NCI-H82 treated with DMSO at 0.1 percent for 48 hours (cell line): Measurements from ENCODE around the gene RNF13.
"Not testable (repeated sequence)": the region's sequence is repeated elsewhere in the genome, so short reads cannot be mapped to it uniquely, and the experiment has no call there.

Experiments used
- DNase-seq: peaks from one replicate; lab custom pipeline; 2025; ENCODE audit not compliant: unreplicated experiment; lab: John Stamatoyannopoulos, UW

Gene RNF13

DNA sequence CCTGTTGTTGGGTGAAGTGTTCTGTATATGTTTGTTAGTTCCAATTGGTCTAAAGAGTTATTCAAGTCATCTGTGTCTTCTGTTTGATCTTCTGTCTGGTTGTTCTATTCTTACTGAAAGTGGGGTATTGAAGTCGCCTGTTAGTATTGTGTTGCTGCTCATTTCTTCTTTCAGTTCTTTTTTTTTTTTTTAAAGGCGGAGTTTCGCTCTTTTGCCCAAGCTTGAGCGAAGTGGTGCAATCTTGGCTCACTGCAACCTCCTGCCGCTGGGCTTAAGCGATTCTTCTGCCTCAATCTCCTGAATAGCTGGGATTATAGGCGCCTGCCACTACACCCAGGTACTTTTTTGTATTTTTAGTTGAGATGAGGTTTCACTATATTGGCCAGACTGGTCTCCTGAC lies 134.2 kb downstream of the RNF13 start:
- DNase-seq = no peak

DNA sequence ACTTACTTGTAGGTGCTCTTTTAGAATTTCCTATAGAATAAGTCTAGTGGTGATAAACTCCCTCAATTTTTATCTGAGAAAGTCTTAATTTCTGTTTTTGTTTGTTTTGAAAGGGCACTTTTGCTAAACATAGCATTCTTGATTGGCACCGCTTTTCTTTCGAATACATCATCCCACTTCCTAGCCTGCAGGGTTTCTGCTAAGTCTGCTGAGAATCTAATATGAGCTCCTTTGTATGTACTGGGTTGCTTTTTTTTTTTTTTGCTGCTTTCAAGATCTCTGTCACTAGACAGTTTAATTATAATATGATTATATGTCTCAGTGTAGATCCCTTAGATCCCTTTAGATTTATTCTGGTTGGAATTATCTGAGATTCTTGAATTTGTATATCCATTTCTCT lies 136.2 kb downstream of the RNF13 start:
- DNase-seq = no peak

DNA sequence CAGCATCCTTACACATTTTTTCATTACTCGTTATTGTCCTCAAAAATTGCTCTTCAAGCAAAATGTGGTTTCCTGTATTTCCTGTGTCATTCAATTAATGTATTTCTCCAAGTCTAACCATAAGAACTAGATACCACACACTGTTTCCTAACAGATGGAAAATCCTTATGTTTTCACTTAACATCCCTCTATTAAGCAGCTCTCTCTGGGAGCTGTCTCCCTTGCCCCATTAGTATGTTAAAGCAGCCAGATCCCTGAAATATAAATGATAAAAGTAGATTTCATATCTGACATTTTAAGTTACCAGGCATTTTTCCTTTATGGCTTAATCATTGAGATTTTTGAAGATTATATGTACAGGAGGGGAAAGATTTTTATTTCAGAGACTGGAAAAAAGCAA lies 141.8 kb downstream of the RNF13 start:
- DNase-seq = no peak

DNA sequence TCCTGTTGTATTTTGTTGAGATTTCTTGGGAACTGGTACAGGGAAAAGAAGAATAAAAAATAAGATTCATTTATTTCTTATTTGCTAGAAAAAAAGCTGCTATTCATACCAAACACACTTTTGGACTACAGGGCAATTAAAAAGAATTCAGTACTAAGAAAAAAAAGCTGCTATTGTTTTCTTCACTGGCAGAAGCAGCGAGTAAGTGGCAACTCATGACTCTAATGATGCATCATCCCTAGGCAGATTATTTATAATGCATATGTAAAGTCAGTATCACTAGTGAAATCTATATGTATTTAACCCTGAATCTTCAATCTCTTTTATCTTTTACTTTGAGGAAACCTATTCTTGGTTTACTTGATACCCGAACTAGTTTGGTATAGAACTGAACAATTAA lies 142.4 kb downstream of the RNF13 start:
- no peak for DNase-seq

DNA sequence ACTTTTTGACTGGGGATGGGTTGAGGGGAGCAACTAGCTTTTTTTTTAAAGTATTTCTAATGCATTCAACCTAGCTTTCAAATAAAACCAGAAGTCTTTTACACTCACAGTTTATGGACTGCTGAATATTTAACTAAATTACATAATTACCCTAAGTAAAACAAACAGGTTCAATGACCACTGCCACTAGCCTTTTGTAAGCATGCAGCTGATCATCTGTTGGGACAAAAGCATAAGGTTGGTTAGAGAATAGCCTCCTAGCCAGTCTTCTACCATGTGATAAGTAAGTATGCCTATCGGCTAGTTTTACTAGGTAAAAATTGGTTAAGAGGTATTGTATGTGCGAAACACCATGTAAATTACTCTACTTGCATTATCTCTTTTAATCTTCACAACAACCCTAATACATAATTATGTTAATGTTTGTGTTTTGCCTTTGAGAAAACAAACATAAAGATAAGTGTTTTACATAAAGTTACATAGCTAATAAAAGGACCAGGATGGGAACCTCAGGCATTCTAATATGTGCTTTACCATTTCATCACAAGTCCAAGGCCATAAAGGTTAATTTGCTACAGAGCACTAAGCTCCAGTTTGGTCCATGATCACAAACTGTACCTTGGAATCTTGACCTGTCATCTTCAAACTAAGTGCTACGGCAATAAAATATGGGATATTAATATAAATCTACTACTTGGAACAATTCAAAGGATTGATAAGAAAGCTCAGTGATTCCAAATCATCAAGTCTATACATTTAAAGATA lies 144.5 kb downstream of the RNF13 start:
- no peak for DNase-seq

DNA sequence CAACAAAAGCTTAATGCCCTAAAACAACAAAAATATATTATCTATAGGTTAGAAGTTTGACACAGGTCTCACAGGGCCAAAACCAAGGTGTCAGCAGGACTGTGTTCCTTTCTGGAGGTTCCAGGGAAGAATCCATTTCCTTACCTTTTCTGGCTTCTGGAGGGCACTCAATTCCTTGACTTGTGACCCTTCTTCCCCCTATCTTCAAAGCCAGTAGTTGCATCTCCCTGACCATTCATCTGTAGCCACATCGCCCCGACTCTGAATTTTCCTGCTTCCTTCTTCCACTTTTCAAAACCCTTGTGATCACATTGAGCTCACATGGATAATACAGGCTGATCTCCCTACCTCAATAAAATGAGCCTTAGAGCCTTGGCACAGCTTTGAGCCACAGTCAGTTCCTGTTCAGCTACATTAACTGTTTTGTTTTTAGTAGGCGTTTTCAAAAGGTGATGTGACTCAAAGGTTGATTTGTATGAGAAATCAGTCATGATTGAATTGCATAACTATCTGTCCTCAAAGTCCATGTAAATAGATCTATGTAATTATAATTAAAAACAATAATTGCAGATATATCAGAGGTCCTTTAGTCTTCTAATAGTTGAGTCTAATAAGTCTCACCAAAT lies 145.3 kb downstream of the RNF13 start:
- DNase-seq = no peak

DNA sequence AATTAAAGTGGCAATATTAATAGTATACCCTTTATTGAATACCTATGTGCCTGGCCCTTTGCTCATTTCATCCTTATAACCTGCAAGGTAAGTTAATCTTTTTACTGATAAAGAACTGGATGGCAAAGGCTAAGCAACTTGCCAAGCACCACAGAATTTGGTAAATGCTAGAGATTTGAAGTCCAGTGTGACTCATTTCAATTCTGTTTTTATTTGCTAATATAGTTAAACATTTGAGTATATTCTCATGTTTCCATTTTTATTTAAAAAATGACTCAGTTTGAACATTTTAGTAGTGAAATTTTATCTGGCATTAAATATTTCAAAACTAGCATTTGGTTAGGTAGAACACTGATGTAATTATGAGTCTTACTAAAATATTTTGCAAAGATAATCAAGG lies 146.4 kb downstream of the RNF13 start:
- DNase-seq = no peak

DNA sequence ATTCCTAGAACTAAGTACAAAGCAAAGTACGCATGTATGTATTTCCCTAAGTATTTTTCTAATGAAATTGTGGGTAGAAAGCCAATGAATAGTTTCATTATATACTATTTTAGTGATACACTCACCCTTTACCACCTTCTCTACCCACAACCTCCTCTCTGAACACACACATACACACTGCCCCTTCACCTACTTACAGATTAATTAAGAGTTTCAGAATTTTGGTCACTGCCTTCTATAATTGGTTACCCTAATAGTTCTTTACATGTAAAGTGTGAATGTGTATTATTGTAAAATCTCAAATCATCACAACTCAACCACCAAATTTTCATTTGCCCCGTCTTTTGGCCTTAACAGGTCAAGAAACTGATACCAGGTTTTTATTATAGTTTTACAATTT lies 150.5 kb downstream of the RNF13 start:
- DNase-seq = no peak

DNA sequence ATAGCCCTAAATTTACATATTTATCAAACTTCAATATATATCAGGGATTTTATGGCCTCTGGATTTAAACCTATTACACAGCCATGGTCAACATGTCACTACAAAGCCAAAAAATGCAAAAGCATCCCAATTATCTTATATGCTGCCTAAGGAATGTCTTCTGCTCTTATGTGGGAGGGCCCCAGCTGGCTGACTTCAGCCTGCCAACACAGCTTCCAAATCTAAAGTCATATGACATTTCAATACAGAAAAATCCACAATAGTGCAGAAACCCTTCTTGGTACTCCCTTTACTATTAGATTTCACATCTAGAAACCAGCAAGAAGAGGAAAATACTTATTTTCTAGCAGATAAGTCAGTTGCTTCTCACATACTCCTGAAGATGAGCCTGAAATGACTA lies 151.3 kb downstream of the RNF13 start:
- no peak for DNase-seq

DNA sequence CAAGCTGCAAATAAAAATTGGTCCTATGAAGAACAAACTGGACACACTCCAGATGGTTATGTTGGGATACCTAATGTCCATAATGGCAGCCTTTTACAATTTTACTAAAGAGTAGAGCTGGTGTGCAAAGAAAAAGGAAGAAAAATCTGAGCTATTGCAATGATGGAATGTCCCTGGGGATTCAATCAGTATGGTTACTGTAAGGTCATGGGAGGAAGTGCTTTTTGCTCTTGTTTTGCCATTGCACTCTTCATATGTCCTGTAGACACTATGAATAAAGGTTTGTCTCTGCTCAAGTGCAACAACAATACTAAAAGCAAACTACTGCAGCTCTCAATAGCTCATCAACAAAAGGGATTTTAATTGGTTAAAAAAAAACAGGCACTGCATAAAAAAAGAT lies 152.3 kb downstream of the RNF13 start:
- DNase-seq = no peak

DNA sequence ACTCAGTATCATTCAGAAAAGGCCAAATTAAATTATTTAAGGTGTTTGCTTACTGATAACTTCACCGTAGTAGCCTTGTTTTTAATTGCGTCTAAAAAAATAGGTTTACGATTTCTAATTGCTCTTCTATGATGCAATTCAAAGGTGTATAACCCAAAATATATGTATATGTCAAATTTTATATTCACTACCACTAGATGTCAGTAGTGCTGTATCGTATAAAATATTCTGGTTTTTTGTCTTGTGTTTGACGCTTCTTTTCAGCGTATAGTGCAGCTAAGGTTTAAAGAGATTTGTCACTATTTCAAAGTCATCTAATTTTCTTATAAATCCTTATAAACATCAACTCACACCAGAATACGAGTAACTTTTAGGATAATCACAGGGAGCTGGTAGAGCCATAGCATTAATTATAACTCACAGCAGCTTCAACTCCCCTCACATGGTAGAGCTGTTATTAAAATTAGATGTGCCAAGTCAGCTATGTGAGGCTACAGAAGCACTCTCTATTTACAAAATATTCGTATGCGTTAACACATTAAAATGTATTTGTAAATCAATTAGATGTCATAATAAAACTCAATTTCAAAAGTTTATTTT lies 154.2 kb downstream of the RNF13 start:
- no peak for DNase-seq

DNA sequence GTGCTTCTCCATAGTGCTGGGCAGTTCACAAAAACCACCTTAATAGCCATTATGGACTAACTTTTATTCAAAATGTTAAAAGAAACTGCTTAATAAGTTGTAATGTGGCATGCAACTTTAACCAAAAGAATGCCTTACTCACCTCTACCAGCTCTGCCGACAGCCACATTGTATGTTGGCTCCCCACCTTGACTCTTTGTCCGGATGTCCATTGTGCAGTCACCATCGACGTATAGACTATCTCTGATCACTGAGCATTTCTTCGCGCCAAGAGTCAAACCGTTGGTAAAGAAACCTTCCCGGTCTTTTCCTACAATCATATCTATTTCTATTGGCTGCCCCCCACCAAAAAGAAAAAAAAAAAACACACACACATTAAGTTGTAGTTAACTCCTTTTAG lies 155.2 kb downstream of the RNF13 start:
- DNase-seq = no peak

DNA sequence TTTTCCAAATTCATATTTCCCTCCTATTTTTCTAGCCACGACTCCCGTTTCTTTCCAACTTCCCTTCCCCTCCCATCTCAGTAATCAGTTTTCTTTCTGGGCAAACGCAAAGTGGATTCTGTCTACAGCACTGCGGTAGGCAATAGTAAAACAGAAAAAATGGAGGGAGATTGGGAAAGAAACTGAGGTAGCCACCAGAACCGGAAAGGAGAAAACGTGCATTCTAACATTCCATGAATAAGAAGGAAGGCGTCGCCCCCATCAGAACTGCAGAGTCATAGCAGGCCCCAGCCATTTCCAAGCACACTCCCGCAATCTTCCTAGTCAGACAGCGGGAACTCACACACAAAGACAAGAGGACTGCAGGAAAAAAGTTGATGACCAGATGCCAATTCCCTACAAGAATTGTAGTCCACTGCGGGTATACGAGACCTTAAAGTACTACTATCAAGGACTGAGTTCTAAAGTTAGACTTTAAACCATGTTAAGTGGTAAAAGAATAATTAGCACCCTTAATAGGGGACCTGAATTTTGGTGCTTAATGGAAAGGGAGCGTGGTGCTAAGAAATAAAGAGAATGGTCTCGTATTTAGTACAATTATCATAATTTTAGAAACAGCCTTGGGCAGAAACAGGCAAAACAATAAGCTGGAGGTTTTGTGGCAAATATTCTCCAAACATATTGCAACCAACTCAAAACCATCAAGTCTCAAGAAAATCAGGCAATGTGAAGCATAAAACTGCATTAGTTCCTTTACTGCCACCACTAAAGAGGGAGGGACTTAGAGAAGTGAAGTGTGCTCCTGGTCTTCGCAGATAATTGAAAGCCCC lies 156.3 kb downstream of the RNF13 start:
- peak; percentile 79 for DNase-seq

DNA sequence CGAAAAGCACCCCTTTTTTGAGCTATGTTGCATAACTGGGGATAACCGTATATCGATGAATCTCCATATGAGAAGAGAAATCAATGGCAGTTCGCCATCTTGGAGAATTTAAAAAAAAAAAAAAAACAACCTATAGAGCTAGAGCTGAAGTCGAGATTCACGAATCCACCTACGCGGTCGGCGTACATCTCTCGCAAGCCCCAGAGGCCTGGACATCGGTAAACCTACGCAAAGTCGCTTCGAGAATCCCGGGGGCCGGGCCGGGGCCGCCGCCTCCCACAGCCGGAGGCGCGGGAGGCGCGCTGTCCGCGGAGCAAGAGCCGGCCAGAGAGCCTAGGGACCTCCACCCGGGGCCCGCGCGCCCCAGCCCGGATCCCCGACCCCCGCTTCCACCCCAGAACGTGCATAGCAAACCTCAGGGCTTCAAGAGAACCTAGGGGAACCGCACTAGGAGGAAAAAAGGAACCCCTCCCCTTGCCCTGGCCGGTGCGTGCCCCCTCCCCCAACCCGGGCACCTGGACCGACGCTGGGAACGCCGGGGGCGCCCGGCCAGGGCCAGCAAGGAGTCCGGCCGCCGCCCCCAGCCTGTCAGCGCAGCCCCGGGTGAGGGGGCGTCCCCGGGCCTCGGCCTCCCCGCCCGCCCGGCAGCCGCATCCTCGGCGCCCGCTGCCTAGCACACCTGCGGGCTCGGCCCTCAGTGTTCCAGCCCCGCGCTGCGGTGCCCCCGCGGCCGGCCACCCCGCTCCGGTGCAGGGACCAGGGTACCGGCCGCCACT lies 157.1 kb downstream of the RNF13 start:
- DNase-seq = peak; percentile 33

DNA sequence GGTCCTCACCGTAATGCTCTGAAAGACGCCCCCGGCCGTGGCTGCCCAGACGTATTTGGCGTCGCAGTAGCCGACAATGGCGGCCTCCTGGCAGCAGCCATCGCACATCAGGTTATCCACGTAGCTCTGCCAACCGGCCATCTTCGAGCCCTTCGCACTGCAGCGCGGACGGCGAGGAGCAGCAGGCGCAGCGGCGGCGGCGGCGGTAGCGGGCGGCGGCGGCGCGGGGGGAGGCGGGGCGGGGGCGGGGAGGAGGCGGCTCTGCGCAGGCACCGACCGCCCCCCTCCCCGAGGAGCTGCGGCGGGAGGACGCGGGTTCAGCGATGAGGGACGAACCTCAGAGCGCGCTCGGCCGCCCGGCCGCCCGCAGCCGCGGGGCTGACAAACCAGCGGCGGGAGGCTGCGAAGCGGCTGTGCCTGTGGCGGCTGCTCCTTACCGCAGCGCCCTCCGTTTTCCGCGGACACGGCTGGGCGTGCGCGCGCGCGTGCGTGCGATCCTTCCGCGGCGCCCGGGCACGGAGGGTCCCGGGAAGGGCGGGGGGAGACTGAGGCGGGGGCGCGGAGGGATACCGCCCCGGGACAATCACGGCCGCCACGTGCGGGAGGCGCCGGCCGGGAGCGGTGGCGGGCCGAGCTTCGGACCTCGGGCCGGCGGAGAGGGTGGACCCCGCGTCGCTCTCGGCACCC lies 157.8 kb downstream of the RNF13 start, which contains the start of gene PFN2:
Gene PFN2, minus strand, starts transcription at position 180 of the 687 bp plus-strand sequence. Its CDS starts 39 bp downstream, at position 141.
- peak; percentile 69 for DNase-seq

DNA sequence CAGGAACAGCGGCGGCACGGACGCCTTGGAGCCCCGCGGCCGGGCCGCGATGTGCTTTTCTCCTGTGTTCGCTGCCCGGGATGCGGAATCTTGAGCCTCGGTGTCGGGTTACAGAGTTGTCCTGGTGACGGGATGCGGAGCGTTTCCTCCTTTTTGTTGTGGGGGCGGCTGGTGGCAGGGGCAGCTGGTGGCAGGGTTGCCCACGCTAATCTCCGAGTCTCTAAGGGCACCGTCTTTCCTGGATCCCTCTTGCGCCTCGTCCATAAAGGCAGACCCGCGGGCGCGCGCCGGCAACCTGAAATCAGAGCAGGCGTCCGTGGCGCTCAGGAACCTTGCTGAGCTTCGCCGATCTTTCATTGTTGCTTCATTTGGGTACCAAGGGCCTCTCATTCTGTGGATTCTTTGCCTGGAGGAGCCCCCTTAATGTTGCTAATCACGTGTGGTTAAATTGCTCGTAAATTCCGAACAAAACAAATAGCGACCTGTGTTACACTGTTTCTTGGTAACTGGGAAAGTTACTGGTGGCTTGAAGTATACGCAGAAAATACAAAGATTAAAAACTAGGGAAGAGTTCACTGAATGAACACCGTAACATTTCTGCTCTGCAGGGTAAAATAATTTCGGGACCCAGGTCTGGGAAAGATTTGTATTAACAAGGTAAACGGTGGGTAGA lies 158.5 kb downstream of the RNF13 start:
- peak; percentile 61 for DNase-seq

DNA sequence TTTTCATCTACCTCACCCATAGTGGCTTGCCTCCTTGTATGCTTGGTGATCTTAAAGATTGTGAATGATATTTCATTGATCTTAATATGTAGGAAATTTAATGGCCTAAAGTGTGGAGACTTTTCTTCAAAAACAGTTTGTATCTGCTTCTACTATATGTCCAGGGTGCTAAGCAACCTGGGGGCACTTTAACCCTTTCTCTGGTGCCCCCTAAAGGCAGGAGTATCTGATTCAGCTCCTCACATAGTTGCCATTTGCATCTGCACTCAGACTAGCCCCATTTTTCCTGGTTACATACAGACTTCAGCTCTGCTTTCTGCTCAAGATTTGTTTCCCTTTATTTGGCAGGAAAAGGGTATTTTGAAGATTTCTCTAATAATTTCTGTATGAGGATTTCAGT lies 162.9 kb downstream of the RNF13 start:
- no peak for DNase-seq

DNA sequence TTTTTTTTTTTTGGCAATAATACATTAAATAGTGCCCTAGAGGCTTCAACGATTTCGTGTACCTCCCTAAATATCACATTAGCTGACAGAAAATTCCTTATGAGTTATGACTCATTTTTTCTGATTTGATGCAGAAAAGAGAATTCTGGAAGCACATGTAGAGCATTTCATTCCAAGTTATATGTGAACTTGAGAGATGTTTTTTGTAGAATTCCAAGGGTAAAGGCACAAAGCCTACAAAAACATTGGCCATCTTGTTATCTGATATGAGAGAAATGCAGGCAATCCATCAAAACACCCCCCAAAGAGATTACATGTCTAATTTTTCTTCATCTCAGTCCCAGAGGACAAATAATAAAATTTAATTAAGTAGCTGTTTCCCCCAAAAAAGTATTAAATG lies 164.4 kb downstream of the RNF13 start:
- DNase-seq = no peak

DNA sequence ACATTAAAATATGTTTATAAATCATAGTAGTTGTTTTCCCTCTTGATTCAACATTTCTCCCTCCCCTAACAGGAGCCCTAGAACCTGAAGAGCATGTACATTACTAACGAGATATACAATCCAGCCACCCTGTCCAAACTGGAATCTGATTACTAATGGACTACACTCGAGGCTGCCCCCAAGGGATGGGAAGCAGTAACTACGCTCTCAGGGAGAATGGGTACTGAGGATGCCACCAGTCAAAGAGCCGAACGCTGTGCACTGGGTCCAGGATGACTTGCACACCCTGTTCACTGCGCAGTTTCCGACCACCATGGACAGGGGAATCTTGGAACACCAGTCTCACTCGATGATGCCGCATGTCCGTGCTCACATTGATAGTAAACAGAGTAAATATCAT lies 169.0 kb downstream of the RNF13 start:
- not testable (repeated sequence) for DNase-seq

DNA sequence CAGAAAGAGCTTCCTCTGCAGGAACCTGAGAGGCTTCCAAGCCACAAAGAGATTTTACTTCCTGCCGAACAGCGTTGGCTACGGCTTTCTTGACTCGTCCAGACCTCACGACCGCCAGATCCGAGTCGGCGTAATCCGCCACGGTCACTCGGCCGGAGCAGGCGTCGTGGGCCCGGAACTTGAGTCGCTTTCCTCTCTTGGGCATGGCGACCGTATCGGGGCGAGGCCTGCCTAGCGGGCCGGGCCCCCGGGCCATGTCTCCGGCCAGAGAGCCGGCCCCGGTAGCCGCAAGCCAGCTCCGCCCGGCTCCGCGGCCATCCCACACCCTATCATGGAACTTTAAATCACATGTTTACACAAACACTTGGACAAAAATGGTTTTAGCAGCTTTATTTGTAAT lies 170.0 kb downstream of the RNF13 start:
- DNase-seq = not testable (repeated sequence)
